ENCODE data around the gene GPS2.

The GPS2 gene

DNA sequence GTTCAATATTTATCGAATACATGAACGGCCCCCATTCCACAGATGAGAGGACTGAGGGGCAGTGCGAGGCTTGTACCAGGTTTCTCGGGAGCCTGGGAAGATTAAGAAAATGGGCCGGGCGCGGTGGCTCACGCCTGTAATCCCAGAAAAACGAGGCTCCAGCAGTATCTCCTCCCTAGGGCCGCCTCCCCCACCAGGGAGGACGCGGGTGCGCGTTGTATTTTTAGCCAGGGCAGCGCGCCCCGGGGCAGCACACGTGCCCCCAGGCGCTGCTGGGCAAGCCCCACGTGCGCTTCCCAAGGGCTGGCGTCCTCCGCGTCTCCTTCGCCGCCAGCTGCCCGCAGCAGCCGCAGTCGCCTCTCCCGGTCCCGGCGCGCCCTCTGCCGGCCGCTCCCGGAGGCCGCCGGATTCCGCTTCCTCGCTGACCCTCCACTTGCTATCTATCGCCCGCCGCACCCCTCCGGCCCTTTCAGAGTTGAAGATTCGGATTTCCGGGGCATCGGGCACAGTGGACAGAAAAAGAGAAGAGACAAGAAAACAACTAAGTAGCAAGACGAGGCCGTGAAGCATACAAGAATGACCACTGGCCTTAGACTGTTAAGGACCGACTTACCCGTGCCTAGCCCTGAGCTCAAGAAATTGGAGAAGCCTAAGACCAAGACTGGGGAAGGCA is 18.8 kb downstream of the GPS2 start:
- no peak for DNase-seq (ENCODE audit: low read depth, low spot score)
- peak overlapping the region; percentile 20 for H3K4me3 ChIP-seq (ENCODE audit: low read depth, low read length)
- POLR2A ChIA-PET, result interaction anchor here (0.6 to 1.2 kb wide), 2 partner anchors 24 to 76 kb away, joined by 3 read pairs; no protein-coding TSS in a partner anchor
- CTCF ChIA-PET, result interaction anchor here (0.8 to 11.7 kb wide), 49 partner anchors 9 to 382 kb away, joined by 3 to 255 read pairs (median 5); partner anchors contain the start of genes ACADVL, ACAP1, ASGR1 and CTDNEP1
- TF ChIP-seq, protein P1, sequence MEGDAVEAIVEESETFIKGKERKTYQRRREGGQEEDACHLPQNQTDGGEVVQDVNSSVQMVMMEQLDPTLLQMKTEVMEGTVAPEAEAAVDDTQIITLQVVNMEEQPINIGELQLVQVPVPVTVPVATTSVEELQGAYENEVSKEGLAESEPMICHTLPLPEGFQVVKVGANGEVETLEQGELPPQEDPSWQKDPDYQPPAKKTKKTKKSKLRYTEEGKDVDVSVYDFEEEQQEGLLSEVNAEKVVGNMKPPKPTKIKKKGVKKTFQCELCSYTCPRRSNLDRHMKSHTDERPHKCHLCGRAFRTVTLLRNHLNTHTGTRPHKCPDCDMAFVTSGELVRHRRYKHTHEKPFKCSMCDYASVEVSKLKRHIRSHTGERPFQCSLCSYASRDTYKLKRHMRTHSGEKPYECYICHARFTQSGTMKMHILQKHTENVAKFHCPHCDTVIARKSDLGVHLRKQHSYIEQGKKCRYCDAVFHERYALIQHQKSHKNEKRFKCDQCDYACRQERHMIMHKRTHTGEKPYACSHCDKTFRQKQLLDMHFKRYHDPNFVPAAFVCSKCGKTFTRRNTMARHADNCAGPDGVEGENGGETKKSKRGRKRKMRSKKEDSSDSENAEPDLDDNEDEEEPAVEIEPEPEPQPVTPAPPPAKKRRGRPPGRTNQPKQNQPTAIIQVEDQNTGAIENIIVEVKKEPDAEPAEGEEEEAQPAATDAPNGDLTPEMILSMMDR (IDR thresholded peaks at IDR 0.05; ENCODE audit: insufficient read depth, low read length, missing control alignments), result peak; percentile 89

DNA sequence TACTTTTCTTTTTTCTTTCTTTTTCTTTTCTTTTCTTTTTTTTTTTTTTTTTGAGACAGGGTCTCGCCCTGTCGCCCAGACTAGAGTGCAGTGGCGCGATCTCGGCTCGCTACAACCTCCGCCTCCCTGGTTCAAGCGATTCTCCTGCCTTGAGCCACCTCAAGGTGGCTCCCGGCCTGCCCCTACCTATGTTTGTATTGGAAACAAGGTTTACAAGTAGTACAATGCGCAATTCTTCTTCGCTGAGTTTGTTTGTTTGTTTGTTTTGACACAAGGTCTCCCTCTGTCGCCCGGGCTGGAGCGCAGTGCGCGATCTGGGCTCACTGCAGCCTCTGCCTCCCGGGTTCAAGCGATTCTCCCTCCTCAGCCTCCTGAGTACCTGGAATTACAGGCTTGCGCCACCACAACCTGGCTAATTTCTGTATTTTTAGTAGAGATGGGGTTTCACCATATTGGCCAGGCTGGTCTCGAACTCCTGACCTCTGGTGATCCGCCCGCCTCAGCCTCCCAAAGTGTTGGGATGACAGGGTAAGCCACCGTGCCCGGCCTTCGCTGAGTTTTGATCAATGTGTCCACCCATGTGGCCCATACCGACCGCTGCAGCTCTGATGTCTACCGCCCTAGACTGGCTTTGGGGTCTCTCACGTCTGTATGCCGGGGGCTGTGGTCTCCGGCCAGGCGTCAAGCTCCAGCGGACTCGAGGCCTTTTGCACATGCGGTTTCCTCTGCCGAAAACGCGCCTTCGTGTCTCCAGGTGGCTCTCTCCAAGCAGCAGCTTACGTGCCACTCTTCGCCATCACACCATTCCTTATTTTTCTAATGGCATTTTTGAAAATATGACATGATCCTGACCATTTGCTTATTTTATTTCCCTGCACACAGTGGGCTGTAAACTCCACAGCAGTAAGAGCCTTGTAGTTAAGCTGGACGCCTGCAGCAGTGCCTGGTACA is 19.7 kb downstream of the GPS2 start:
- DNase-seq (ENCODE audit: low read depth, low spot score), result no peak
- POLR2A ChIA-PET, result no interaction called here
- no peak overlapping the region for H3K4me3 ChIP-seq (ENCODE audit: low read depth, low read length)
- CTCF ChIA-PET, result interaction anchor here (0.8 to 11.7 kb wide), 38 partner anchors 10 to 381 kb away, joined by 3 to 255 read pairs (median 5); partner anchors contain the start of genes ACADVL, ASGR1, CTDNEP1 and DLG4
- TF ChIP-seq, protein P1 (IDR thresholded peaks at IDR 0.05; ENCODE audit: insufficient read depth, low read length, missing control alignments), result no peak

DNA sequence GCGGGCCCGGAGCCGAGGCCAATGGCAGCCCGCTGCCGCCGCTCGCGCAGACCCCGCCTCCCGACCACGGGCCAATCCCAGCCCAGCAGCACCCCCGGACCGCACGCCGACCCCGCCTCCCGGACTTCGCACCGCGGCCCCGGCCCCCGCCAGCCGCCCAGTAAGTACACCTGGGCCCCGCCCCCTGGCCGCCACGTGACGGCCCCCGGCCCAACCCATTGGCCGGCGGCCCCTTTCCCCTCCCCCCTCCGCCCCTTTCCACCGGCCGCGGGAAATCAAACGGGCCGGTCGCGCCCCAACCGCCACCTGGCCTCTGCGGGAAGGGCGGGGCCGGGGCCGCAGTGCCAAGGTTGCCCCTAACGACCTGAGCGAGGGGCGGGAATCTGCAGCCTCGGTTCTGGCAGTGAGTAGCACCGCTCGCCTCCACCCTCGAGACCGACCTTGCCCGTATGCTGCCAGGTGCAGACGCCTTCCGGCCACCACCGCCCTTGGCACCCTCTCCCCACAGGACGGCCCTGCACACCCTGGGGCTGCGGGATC is 20.5 kb downstream of the GPS2 start, which contains the start of gene YBX2:
Gene YBX2, minus strand, starts transcription at position 26 of the 540 bp plus-strand sequence. CDS start 139 bp downstream, outside the sequence.
- DNase-seq (ENCODE audit: low read depth, low spot score), result no peak
- TF ChIP-seq, protein P1 (IDR thresholded peaks at IDR 0.05; ENCODE audit: insufficient read depth, low read length, missing control alignments), result no peak
- CTCF ChIA-PET, result no interaction called here
- POLR2A ChIA-PET, result no interaction called here
- peak within 1 kb of the TSS; percentile 29 for H3K4me3 ChIP-seq (ENCODE audit: low read depth, low read length)

DNA sequence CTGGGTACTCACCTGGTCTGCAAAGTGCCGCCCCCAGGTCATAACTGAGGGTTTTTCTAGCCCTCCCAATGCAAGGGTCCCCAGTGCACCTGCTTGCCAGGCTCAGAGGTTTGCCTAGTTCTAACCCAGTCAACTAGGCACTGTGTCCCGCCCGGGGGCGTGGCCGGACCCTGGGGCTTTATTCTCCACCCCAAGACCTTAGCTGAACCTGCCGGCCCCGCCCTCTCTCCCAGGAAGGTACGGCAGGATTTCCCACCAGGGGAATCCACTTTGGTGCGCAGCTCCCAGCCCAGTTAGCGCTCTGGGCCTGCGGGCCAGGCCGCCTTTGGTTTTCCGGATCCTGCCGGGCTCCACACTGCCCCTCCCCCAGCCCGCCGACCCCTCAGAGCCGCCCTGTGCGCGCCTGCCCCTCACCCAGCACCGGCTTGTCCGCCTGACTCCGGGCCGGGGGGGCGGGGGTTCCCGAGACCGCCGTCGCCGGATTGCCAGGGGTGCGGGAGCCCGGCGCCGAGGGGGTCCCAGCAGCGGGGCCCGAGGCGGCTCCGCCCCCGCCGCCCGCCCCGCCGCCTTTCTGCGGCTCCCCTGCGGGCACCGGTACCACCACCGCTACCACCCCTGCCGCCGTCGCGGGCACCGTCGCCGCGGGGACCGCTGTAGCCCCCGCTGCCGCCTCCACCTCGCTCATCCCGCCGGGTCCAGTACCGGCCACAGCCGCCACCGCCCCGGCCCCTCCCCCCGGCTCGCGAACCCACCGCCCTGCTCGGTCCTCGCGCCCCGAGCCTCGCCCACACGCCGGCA is 21.1 kb downstream of the GPS2 start:
- TF ChIP-seq, protein P1 (IDR thresholded peaks at IDR 0.05; ENCODE audit: insufficient read depth, low read length, missing control alignments), result no peak
- no peak overlapping the region; the same call in 1 of the 2 replicates for H3K4me3 ChIP-seq (ENCODE audit: low read depth, low read length)
- DNase-seq (ENCODE audit: low read depth, low spot score), result no peak
- ChIA-PET POLR2A (no interaction called here), CTCF (interaction anchor here (0.7 to 5.6 kb wide), 2 partner anchors 13 to 16 kb away, joined by 3 to 56 read pairs; partner anchors contain the start of gene SLC2A4)

DNA sequence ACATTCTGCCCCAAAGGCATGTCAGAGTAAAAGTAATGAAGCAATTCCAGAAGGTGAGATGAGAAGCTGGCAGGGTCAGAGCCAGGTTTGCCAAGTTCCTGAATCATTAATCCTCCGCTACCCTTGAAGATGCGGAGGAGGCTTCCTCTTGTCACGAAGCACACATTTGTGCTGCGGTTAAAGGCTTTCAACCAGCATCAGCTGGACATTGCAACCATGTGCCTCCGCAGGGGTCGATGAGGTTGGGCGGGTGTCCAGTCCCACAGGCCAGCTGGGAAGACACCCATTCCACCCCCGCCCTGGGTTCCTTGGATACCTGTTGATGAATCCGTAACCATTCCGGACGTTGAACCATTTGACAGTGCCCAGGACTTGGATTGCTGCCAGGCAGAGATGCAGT is 22.0 kb downstream of the GPS2 start:
- H3K4me3 ChIP-seq (ENCODE audit: low read depth, low read length), result no peak overlapping the region
- ChIA-PET CTCF (interaction anchor here (0.7 to 5.6 kb wide), 4 partner anchors 12 to 241 kb away, joined by 3 to 56 read pairs (median 4); partner anchors contain the start of genes ACADVL, DLG4 and SLC2A4), POLR2A (no interaction called here)
- TF ChIP-seq, protein P1 (IDR thresholded peaks at IDR 0.05; ENCODE audit: insufficient read depth, low read length, missing control alignments), result no peak
- no peak for DNase-seq (ENCODE audit: low read depth, low spot score)
